Spleen (tissue), 7 donors: ENCODE measurements around the gene G6PC1.
"Not testable (repeated sequence)": the region's sequence is repeated elsewhere in the genome, so short reads cannot be mapped to it uniquely, and the experiment has no call there.

Experiments used
- CTCF ChIP-seq, 11 experiments: fragments of 200-600 bp in 7 of 11; fragments of 450-650 bp in 4 of 11; sonication (generic) in 4 of 11; IDR thresholded peaks in 8 of 11; conservative IDR thresholded peaks in 3 of 11; 1 replicate in 7 of 11; 2 replicates in 4 of 11; pipeline versions ENCODE4 v1.4.0 to v1.8.0; 2016 to 2021; ENCODE audit warnings: antibody characterized with exemption in 11 of 11, inconsistent platforms in 4 of 11, mild to moderate bottlenecking in 1 of 11
- POLR2A ChIP-seq, 3 donors: fragments of 450-650 bp; IDR thresholded peaks; one replicate each; pipeline ENCODE4 v1.5.1; 2017; ENCODE audit warnings: antibody characterized with exemption in 3 of 3, mild to moderate bottlenecking in 1 of 3
- POLR2AphosphoS5 ChIP-seq, 3 donors: sonication (generic); formaldehyde crosslinking; IDR thresholded peaks; one replicate each; pipeline ENCODE4 v1.5.1; 2017; ENCODE audit warnings: antibody characterized with exemption in 3 of 3
- donor health status: DM: no; HTN: no; CAD: no; lungs with moderate emphysema.
- donor health status: DM: no; HTN: no; CAD: no.
- donor health status: DM: no; HTN: no; CAD: no.

- not testable (repeated sequence) for TF ChIP-seq POLR2AphosphoS5 (IDR thresholded peaks at IDR 0.05); CTCF (IDR thresholded peaks at IDR 0.05 in 8 of 11, conservative IDR thresholded peaks at IDR 0.05 in 3 of 11); POLR2A (IDR thresholded peaks at IDR 0.05)
Measured at GRCh38 chr17:42923472-42923871, 22.9 kb downstream of the G6PC1 start.
